Measurements from ENCODE around the gene XPO4.
"Not testable (repeated sequence)": the region's sequence is repeated elsewhere in the genome, so short reads cannot be mapped to it uniquely, and the experiment has no call there.

XPO4 gene

GRCh38 chr13:20902438-20903163 lies at the start of gene XPO4:
Gene XPO4 (minus strand): TSS chr13:20902746. CDS start chr13:20902738, 8 bp downstream.
- peak; percentile 75 for DNase-seq

GRCh38 chr13:20948001-20948400 lies 45.5 kb upstream of the XPO4 start:
- not testable (repeated sequence) for DNase-seq

DNA sequence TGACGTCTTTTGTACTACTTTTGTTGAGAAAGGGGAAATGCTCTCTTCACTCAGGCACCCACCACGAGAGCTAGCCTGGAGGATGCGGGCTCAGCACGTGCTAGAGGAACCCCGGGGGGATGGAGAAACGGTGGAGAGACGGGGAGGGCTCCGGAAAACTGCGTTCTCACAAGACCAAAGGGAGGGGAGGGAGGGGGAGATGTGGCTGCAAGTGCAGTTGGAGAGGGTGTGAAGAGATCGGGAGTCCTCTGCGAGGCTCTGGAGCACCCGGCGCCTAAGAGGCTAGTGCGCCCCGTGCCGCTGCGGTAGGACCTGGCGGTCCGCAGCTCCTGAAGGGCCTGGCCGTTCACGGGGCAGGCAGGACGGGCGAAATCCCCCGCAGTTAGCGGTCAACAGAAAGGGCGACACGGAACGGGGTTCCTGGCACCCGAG lies 43.4 kb upstream of the XPO4 start:
- no peak for DNase-seq

DNA sequence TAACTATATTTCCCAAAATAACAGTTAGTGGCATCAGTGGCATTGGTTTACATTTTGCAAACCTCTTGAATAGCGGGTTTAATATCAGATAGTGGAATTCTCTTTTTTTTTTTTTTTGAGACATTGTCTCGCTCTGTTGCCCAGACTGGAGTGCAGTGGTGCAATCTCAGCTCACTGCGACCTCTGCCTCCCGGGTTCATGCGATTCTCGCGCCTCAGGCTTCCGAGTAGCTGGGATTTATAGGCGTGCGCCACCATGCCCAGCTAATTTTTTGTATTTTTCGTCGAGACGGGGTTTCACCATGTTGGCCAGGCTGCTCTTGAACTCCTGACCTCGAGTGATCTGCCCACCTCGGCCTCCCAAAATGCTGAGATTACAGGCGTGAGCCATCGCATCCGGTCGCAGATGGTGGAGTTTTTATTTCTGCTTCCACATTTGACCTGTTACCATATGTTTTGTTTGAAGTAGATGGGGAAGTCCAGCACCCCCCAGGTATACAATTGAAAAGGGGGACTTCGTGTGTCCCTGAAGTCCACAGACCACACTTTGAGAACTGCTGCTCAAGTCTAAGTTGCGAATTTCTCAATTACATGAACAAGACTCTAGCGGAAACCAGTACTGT lies 40.5 kb upstream of the XPO4 start:
- DNase-seq: no peak

DNA sequence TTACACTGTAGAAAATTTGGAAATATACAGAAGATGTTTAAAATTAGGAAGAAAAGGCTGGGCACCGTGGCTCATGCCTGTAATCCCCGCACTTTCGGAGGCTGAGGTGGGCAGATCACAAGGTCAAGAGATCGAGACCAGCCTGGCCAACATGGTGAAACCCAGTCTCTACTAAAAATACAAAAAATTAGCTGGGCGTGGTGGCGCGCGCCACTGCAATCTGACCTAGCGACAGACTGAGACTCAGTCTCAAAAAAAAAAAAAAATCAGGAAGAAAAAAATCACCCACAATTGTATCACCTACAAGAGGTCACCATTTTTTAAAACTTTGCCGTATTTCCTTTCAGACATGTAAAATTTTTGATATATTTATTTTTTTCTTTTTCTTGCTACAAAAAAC lies 38.0 kb upstream of the XPO4 start:
- not testable (repeated sequence) for DNase-seq

DNA sequence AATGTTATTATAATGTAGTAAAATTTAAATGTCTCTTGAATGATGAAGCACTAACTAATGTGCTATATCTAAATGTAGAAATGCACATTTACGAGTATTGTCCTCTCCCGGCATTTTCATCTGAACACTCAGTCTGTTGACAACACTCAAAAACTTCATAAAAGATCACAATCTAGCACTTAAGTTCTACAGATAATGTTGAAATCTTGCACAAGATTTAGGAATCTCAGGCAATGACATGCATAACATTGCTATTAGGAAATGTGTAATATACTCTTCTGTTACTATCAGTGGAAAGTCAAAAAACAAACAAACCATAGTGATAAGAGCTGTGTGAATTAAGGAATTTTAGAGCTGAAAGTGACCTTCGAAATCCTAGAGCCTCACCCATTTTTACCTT lies 37.5 kb upstream of the XPO4 start:
- no peak for DNase-seq

- no peak for DNase-seq
These were observed 37.1 kb upstream of the XPO4 start for GRCh38 chr13:20939662-20940061.

DNA sequence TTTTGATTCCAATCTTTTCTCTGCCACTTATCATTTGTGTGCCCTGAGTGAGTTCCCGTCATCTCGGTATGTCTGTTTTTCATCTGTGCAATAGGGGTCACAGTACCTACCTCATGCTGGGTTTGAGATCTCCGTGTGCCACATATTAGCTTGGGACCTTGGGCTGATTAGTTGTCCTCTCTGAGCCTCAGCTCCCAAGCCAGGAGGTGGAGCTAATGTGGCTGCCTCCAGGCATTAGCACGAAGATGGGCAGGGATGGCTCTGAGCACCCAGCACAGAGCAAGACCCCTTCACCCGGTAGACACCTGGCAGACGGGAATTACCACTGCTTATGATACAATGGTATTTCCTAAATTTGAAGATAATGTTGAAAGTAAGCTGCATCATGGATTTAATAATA lies 35.8 kb upstream of the XPO4 start:
- no peak for DNase-seq

DNA sequence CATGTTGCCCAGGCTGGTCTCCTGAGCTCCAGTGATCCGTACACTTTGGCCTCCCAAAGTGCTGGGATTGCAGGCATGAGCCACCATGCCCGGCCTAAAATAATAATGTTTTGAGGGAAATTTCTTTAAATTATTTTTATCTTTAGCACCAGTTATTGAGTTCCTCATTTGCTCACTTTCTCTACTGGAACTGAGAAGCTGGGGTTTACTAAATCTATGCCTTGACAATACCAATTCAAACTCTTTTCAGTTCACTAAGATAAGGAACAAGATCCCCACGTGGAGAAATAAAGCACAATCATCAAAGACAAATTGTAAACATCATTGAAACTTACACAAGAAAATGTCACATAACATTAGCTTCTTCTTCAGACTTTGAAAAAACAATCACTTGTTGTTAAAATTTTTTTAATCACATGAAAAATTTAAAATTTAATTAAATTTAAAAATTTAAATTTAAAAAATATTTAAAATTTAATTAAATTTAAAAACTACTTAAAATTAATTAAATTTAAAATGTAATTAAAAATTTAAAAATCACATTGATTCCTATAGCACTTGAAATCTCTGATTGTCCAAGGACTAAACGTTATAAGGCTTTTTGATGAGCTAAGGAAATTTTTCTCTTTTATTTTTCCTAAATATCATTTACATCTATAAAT lies 25.2 kb upstream of the XPO4 start:
- DNase-seq: no peak

- DNase-seq: not testable (repeated sequence)
These were observed 22.8 kb upstream of the XPO4 start for GRCh38 chr13:20925395-20925790.

GRCh38 chr13:20924758-20925394 lies 22.3 kb upstream of the XPO4 start:
- DNase-seq: peak; percentile 80

- DNase-seq: no peak
These were observed 20.7 kb upstream of the XPO4 start for GRCh38 chr13:20923272-20923671.

DNA sequence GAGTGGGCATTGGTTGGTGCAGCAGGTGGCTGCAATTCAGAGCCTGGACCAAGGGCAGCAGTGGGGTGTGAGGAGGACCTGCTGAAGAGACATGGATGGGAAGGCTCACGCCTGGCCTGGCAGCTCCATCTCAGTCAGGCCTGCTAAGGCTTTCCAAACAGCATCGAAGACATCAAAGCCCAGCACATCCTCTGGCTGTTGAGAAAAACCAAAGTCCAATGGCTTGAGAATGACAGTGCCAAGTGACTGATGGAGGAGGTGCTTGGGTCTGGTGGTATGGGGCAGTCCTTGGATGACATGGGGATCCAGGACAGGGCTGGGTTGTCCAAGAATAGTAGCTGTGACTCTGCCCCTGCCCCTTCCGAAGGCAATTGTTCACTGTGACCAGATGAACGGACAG lies 19.0 kb upstream of the XPO4 start:
- DNase-seq: no peak

- not testable (repeated sequence) for DNase-seq
These were observed 13.1 kb upstream of the XPO4 start for GRCh38 chr13:20915676-20916075.

DNA sequence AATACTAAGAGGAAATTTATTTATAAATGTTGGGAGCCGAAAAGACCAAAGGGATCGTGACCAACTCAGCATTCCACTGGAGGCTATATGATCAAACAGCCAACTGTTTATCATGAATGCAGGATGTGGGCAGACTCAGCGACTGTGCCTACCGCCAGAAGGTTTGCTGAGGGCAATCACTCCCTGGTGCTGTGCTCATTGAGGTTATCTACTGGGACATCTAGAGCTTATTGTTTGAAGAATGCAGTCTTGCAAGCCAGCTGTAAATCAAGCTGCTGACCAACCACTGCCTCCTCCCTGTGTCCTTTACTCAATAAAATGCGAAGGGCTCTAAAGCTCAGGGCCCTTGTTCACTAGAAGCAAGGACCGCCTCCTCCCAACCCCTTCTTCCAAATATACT lies 8.5 kb upstream of the XPO4 start:
- DNase-seq: no peak

DNA sequence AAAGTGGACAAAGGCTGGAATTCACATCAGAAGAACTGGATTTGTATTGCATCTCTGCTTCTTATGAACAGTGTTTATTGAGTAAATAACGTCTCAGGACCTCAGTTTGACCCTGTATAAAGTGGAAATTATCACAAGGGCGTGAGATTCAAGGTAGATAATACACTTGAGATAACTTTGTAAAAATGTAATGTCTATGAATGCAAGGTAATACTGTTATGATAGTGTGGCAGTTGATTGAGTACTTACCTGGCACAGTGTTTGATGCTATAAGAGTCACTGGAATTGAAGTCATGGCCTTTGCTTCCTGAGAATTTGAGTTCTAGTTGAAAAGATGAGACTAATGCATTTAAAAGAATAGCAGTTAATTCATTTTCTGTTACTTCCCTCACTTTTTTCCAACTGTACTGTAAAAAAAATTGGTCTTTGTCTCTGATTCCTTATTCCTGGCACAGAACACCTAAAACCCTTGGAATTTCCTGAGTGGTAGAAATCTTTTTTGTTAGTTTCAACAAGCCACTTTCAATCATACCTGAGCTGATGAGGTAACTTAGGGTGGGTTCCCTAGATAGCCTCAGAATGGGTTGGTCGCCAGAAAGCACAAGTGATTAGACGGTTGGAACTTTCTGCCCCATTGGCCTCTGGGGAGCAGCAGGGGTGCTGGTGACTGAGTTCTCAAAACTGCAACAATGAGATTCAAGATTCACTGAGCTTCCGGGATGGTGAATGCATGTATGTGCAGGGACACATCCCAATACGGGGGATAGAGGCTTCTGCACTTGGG lies 6.4 kb upstream of the XPO4 start:
- no peak for DNase-seq

- DNase-seq: no peak
These were observed 2.4 kb upstream of the XPO4 start for GRCh38 chr13:20904908-20905307.

GRCh38 chr13:20903164-20903475 lies 574 bp upstream of the XPO4 start:
- no peak for DNase-seq

GRCh38 chr13:20901668-20902437 lies 693 bp downstream of the XPO4 start:
- peak; percentile 15 for DNase-seq

DNA sequence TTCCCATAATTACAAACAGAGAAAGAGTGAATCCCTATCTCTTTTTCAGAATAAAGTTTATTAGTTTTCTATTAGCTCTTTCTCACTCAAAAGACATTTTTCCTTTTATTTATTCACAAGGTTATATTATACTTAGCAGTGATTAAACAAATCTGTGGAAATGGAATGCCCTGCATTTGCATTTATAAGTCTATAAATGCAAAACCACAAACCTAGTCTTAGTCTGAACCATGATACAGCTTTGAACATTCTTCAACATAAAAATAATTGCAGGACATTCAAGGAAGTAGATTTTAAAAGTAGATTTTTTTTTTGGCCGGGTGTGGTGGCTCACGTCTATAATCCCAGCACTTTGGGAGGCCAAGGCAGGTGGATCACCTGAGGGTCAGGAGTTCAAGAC lies 8.3 kb downstream of the XPO4 start:
- no peak for DNase-seq

DNA sequence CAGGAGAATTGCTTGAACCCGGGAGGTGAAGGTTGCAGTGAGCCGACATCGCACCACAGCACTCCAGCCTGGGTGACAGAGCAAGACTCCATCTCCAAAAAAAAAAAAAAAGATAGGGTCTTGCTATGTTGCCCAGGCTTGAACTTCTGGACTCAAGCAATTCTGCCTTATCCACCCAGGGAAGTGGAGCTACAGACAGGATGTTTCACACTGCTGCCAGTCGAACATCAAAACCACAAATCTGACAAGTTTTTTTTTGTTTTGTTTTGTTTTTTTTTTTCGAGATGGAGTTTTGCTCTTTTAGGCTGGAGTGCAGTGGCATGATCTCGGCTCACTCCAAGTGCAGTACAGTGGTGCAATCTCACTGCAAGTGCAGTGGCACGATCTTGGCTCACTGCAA lies 10.8 kb downstream of the XPO4 start:
- no peak for DNase-seq

DNA sequence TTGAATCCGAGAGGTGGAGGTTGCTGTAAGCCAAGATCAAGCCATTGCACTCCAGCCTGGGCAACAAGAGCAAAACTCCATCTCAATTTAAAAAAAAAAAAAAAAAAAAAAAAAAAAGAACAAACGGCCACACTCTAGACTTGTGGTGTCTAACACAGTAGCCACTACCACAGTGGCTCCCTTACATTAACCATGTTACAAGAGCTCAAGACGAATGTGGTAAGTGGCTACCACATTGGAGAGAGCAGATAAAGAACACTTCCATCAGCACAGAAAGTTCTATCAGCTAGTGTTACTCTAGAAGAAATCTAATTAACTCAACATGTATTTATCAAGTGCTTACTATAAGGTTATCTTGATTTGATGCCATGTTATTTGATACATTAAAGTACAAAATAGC lies 11.5 kb downstream of the XPO4 start:
- DNase-seq: no peak
